Measurements from ENCODE around the gene TIGD3. TPM values are rescaled to one million over a fixed set of nuclear protein-coding genes. Genes with fewer than 3 reads are reported as not detected.

TIGD3 gene
- total and polyA plus RNA-seq, 2 of the 13 experiments (the other 11 are each of a cell fraction or from before 2014, with no cell fraction given): 0.49 to 4.9 TPM

GRCh38 chr11:65357856-65358356 lies 3.4 kb downstream of the TIGD3 start (continued):
- TF ChIP-seq, protein P1, sequence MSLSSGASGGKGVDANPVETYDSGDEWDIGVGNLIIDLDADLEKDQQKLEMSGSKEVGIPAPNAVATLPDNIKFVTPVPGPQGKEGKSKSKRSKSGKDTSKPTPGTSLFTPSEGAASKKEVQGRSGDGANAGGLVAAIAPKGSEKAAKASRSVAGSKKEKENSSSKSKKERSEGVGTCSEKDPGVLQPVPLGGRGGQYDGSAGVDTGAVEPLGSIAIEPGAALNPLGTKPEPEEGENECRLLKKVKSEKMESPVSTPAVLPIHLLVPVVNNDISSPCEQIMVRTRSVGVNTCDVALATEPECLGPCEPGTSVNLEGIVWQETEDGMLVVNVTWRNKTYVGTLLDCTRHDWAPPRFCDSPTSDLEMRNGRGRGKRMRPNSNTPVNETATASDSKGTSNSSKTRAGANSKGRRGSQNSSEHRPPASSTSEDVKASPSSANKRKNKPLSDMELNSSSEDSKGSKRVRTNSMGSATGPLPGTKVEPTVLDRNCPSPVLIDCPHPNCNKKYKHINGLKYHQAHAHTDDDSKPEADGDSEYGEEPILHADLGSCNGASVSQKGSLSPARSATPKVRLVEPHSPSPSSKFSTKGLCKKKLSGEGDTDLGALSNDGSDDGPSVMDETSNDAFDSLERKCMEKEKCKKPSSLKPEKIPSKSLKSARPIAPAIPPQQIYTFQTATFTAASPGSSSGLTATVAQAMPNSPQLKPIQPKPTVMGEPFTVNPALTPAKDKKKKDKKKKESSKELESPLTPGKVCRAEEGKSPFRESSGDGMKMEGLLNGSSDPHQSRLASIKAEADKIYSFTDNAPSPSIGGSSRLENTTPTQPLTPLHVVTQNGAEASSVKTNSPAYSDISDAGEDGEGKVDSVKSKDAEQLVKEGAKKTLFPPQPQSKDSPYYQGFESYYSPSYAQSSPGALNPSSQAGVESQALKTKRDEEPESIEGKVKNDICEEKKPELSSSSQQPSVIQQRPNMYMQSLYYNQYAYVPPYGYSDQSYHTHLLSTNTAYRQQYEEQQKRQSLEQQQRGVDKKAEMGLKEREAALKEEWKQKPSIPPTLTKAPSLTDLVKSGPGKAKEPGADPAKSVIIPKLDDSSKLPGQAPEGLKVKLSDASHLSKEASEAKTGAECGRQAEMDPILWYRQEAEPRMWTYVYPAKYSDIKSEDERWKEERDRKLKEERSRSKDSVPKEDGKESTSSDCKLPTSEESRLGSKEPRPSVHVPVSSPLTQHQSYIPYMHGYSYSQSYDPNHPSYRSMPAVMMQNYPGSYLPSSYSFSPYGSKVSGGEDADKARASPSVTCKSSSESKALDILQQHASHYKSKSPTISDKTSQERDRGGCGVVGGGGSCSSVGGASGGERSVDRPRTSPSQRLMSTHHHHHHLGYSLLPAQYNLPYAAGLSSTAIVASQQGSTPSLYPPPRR (CRISPR knock-in tag; IDR thresholded peaks at IDR 0.05; ENCODE audit: borderline replicate concordance): no peak
- no peak for TF ChIP-seq PAX8 (CRISPR knock-in tag; IDR thresholded peaks at IDR 0.05; ENCODE audit: borderline replicate concordance)
- 0 out of 2 replicates have a peak, but pooled peaks have one; percentile 11 for TF ChIP-seq RARA (CRISPR knock-in tag; IDR thresholded peaks at IDR 0.05)
- TF ChIP-seq SETDB1 (CRISPR knock-in tag; IDR thresholded peaks at IDR 0.05; ENCODE audit: borderline replicate concordance): no peak
- no peak for TF ChIP-seq BRCA1 (CRISPR knock-in tag; IDR thresholded peaks at IDR 0.05)
- TF ChIP-seq, protein P2, sequence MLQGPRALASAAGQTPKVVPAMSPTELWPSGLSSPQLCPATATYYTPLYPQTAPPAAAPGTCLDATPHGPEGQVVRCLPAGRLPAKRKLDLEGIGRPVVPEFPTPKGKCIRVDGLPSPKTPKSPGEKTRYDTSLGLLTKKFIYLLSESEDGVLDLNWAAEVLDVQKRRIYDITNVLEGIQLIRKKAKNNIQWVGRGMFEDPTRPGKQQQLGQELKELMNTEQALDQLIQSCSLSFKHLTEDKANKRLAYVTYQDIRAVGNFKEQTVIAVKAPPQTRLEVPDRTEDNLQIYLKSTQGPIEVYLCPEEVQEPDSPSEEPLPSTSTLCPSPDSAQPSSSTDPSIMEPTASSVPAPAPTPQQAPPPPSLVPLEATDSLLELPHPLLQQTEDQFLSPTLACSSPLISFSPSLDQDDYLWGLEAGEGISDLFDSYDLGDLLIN (CRISPR knock-in tag; IDR thresholded peaks at IDR 0.05; ENCODE audit: borderline replicate concordance): no peak
- peak; percentile 59; the same call in 1 of the 2 replicates for TF ChIP-seq ZNF580 (CRISPR knock-in tag; IDR thresholded peaks at IDR 0.05; ENCODE audit: borderline replicate concordance, low read depth)
- TF ChIP-seq ZNF513 (CRISPR knock-in tag; conservative IDR thresholded peaks at IDR 0.05): no peak
- no peak for TF ChIP-seq PHB2 (IDR thresholded peaks at IDR 0.05; ENCODE audit: partially characterized antibody)
- TF ChIP-seq DZIP1 (CRISPR knock-in tag; IDR thresholded peaks at IDR 0.05): no peak
- no peak for TF ChIP-seq SATB2 (CRISPR knock-in tag; IDR thresholded peaks at IDR 0.05)
- TF ChIP-seq ZNF275 (CRISPR knock-in tag; IDR thresholded peaks at IDR 0.05; ENCODE audit: borderline replicate concordance): no peak; the same call in 1 of the 2 replicates
- TF ChIP-seq KDM2A (CRISPR knock-in tag; IDR thresholded peaks at IDR 0.05; ENCODE audit: borderline replicate concordance, low read depth): peak; percentile 44; the same call in 1 of the 2 replicates
- no peak for TF ChIP-seq NR3C1 (CRISPR knock-in tag; IDR thresholded peaks at IDR 0.05)
- no peak for TF ChIP-seq ZNF343 (CRISPR knock-in tag; IDR thresholded peaks at IDR 0.05)
- TF ChIP-seq, protein P3, sequence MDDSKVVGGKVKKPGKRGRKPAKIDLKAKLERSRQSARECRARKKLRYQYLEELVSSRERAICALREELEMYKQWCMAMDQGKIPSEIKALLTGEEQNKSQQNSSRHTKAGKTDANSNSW (CRISPR knock-in tag; IDR thresholded peaks at IDR 0.05; ENCODE audit: borderline replicate concordance): no peak
- TF ChIP-seq ZNF547 (CRISPR knock-in tag; IDR thresholded peaks at IDR 0.05): no peak
- TF ChIP-seq MIXL1 (CRISPR knock-in tag; IDR thresholded peaks at IDR 0.05): peak; percentile 44
